Natural killer cell treated with Interleukin-12 subunit alpha and Interleukin-12 subunit beta and Interleukin-15 and Interleukin-18, amount 100 ng/mL, for 72 hours (primary cell): ENCODE data around the gene CMSS1. TPM values are rescaled to one million over a fixed set of nuclear protein-coding genes. Genes with fewer than 3 reads are reported as not detected.

Experiments
- ATAC-seq, 2 donors: fragments of 150-1000 bp; cut with Tn5 transposase in 1 of 2; sonication (Bioruptor Pico), chemical (Tn5 transposase) in 1 of 2; 2 replicates each; pipeline ENCODE4 v1.10.0; 2021
- DNase-seq: peaks from one replicate; pipeline ENCODE4 v3.0.0; 2022; ENCODE audit warnings: low spot score
- H3K27ac Mint-ChIP-seq, 2 donors: 1 replicate in 1 of 2; 2 replicates in 1 of 2; pipeline ENCODE4 v1.8.0; 2022; ENCODE audit warnings: mixed read lengths in 2 of 2, mild to moderate bottlenecking in 1 of 2, moderate library complexity in 1 of 2
- H3K27me3 Mint-ChIP-seq, 2 donors: 1 replicate in 1 of 2; 2 replicates in 1 of 2; pipeline ENCODE4 v1.8.0; 2022; ENCODE audit warnings: mixed read lengths in 2 of 2
- H3K36me3 Mint-ChIP-seq: one replicate; pipeline ENCODE4 v1.8.0; 2022; ENCODE audit warnings: mixed read lengths
- H3K4me1 Mint-ChIP-seq, 2 donors: 1 replicate in 1 of 2; 2 replicates in 1 of 2; pipeline ENCODE4 v1.8.0; 2022; ENCODE audit warnings: low read depth in 2 of 2, mixed read lengths in 2 of 2, mild to moderate bottlenecking in 1 of 2
- H3K4me3 Mint-ChIP-seq: one replicate; pipeline ENCODE4 v1.8.0; 2022; ENCODE audit warnings: mixed read lengths
- H3K9me3 Mint-ChIP-seq: 2 replicates; pipeline ENCODE4 v1.8.0; 2022; ENCODE audit warnings: mixed read lengths
- total RNA-seq, 2 donors: library from RNA; stranded (reverse); gene quantifications; one replicate each; pipeline ENCODE4 v1.2.3, GENCODE V29; 2022

CMSS1 gene
- total RNA-seq, 2 donors from 2014 or later = 35.7 to 67.8 TPM

DNA sequence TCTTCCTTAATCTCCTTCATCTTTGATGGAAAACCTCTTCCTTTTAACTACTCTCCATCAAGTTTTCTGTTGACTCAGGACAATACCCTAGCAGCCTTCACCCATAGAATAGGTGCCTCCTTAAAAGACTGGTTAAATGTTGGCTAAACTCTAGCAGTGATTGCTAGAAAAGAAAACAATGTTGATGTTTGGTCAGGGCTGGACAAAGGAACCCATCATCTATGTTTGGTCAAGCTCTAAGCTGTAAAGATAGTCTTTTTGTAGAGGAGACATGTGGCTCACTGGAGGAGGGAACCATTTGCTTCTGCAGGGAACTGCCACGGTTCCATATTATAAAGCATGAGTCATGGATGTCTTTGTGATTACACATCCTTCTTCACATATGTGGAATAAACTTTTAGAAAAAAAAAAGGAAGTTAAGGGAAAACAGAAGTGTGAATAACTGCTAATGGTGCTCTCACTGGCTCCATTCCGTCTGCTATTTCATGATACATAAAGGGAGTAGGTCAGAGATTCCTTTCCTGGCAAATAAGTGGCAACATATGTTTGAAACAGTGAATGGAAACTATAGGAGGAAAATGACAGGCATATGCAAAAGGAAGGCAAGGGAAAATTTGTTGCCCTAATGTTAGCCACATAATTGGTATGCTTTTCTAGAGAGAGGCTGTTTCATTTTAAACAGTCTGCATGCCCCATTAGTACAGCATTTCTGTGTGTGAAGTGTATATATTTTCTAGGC lies 78.2 kb downstream of the CMSS1 start:
- no peaks in the 10 kb centered on the region for H3K36me3 Mint-ChIP-seq
- ATAC-seq = no peak

DNA sequence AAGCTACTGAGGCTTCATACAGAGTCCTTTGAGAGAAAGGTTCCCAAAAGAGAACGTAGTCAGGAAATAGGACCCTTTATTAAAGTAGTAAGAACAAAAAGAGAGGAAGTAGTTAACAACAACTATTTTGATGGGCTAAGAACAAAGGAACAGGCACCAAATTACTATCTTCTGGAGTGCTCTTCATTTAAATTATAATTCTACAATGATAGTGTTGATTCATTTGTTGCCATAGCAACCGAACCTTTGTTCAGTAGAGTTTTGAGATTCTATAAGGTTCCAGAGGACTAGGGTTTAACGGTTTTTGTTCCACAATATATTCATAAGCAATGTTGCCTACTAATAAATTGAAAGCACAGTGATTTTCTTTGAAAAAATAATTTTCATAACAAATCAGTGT lies 78.8 kb downstream of the CMSS1 start:
- Mint-ChIP-seq H3K27me3 (no peaks in the 10 kb centered on the region), H3K4me3 (no peak overlapping the region), H3K9me3 (no peaks in the 10 kb centered on the region), H3K27ac (no peak overlapping the region), H3K4me1 (peaks cover 4 to 8% of the 10 kb centered on the region in 2 donors), H3K36me3 (no peaks in the 10 kb centered on the region)
- DNase-seq (no peak), ATAC-seq (no peak)

More for the DNA sequence above, 78.2 kb downstream of the CMSS1 start:
- Mint-ChIP-seq H3K4me1 (peaks cover 4 to 8% of the 10 kb centered on the region in 2 donors), H3K27ac (peak overlapping the region in 1 of 2 donors; percentile 28), H3K27me3 (no peaks in the 10 kb centered on the region), H3K4me3 (no peak overlapping the region), H3K9me3 (no peaks in the 10 kb centered on the region)
- DNase-seq = no peak

DNA sequence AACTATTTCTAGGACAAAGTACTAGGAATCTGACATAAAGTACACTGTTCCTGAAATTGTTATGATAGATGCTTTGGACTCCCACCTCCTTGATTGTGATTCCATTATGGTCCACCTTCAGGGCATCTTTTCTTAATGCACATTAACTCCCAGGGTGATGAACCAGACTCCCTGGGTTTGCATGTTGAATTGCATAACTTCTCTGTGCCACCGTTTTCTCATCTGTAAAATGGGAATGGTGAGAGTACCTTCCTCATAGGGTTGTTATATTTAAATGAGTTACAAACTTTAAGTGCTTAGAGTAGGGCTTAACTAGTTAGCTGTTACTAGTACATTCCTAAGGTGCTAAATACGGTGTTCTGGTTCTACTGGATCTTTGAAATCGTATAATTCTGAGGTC lies 81.9 kb downstream of the CMSS1 start:
- no peak overlapping the region for H3K27ac Mint-ChIP-seq
- H3K4me3 Mint-ChIP-seq = no peak overlapping the region
- DNase-seq = no peak
- peaks cover 0 to 8% of the 10 kb centered on the region in 2 donors for H3K4me1 Mint-ChIP-seq
- ATAC-seq = no peak
- no peaks in the 10 kb centered on the region for H3K36me3 Mint-ChIP-seq
- no peaks in the 10 kb centered on the region for H3K27me3 Mint-ChIP-seq
- no peaks in the 10 kb centered on the region for H3K9me3 Mint-ChIP-seq

DNA sequence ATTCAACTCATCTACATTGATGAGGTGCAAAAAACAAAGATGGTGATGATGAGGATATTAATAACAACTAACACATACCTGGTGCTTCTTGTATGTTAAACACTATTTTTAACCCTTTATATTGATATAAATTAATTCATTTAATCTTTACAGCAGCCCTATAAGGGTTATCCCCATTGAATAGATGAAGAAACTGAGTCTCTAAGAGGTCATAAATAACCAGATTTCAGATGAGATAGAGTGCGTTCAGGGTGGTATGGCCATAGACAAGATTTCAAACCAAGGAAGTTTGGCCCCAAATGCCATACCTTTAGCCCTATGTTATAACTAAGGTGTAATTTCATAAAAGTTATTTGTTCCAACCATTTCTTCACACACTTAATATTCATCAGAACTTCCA lies 82.6 kb downstream of the CMSS1 start:
- DNase-seq = no peak
- H3K27me3 Mint-ChIP-seq = no peaks in the 10 kb centered on the region
- H3K4me3 Mint-ChIP-seq = no peak overlapping the region
- H3K4me1 Mint-ChIP-seq = peaks cover 0 to 8% of the 10 kb centered on the region in 2 donors
- no peak for ATAC-seq
- H3K27ac Mint-ChIP-seq = no peak overlapping the region
- no peaks in the 10 kb centered on the region for H3K9me3 Mint-ChIP-seq
- H3K36me3 Mint-ChIP-seq = no peaks in the 10 kb centered on the region

DNA sequence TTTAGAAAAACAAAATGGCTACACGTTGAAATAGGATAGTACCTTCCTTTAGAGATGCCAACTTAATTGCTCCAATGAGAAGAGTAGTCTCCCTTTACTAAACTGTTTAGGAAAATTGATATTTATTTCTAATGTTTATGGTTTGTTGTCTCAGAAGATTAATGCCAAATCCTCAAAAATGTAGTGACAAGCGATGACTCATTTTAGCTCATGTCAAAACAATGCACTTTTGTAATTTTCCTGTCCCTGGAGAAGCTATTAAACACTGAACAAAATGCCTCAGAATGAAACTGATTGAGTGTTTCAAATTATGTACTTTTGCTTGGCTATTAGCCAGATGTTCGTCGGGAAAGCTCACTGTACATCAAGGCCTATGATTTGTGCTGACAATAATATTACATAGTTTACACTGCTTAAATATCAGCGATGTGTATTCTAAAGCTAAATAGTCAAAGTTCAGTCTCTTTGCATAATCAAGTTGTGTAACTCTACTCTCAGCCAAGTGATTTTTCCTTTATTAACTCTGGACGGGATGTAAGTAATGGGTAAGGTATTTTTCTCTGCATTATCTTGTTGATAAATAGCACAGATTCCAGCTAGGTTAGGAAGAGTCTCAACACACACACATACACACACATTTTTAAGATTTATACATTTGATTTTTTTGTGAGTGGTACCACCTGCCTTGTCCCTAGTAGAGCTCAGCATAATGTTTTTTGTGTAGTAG lies 83.7 kb downstream of the CMSS1 start:
- no peaks in the 10 kb centered on the region for H3K36me3 Mint-ChIP-seq
- peak overlapping the region in 1 of 2 donors; percentile 13 for H3K27ac Mint-ChIP-seq
- ATAC-seq (no peak), DNase-seq (no peak)
- H3K9me3 Mint-ChIP-seq = no peaks in the 10 kb centered on the region
- H3K4me1 Mint-ChIP-seq = peaks cover 0 to 2% of the 10 kb centered on the region in 2 donors
- no peak overlapping the region for H3K4me3 Mint-ChIP-seq
- H3K27me3 Mint-ChIP-seq = no peaks in the 10 kb centered on the region

DNA sequence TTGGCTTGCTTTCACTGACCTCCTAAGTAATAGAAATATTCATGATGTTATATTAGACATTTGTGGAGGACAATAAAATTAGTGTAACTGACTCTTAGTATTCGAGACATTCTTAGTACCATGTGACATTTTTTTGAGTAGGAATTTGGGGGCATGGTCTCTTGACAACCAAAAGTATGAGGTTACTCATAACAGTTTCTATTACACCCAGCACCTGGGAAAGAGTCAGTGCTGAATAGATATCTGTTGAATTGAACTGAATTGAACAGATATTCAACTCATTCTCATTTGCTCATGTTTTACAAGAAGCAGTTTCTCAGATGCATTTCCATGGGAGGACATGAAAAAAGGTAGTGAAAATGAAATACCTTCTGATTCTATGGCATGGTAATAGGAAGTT lies 84.4 kb downstream of the CMSS1 start:
- DNase-seq (no peak), ATAC-seq (no peak)
- no peak overlapping the region for H3K27ac Mint-ChIP-seq
- H3K27me3 Mint-ChIP-seq = no peaks in the 10 kb centered on the region
- no peaks in the 10 kb centered on the region for H3K36me3 Mint-ChIP-seq
- H3K4me3 Mint-ChIP-seq = no peak overlapping the region
- no peaks in the 10 kb centered on the region for H3K9me3 Mint-ChIP-seq
- no peaks in the 10 kb centered on the region for H3K4me1 Mint-ChIP-seq

DNA sequence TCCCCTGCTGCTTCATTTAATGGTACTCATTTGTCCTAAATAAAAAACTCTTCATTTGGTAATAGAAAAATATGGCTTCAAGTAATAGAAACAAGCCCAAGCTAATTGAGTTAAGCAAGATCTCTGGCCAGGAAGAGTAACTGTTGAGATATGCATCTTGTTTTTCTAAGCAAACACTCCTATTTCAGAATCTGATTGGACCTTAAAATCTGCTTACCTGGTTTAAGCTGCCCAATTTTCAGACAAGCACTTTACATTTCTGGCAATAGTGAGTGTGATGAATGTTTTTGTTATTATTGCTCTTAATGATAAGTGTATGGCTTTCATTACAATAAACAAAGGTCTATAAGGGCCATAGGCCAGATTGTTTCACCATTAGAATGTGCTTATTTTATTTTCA lies 86.2 kb downstream of the CMSS1 start:
- H3K4me3 Mint-ChIP-seq = no peak overlapping the region
- H3K27me3 Mint-ChIP-seq = no peaks in the 10 kb centered on the region
- no peaks in the 10 kb centered on the region for H3K9me3 Mint-ChIP-seq
- no peaks in the 10 kb centered on the region for H3K4me1 Mint-ChIP-seq
- no peak for ATAC-seq
- no peaks in the 10 kb centered on the region for H3K36me3 Mint-ChIP-seq
- no peak overlapping the region for H3K27ac Mint-ChIP-seq
- DNase-seq = no peak

DNA sequence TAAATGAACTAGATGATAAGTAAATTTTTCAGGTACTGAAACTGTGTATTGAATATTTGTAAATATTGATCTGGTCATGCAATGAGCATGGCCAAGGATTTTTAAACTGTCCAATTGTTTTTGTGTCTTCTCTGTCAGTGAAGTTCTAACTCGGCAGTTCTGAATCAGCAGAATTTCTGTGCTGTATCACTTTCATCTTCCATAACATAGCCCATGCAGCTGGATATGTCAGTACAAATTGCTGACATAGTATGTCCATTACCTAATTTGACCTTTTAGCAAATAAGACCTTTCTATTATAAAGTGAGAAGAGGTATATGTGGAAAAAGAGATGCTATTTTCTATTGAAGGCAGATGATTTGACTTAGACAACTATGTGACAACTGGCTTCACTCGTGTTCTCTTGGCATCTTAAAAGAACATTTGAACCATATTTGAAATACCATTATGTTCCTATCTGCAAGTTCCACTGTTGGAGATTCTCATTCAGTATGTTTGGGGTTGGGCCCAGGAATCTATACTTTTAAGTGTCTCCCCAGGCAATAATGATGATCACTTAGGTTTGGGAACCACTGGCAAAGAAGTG lies 90.4 kb downstream of the CMSS1 start:
- no peak overlapping the region for H3K27ac Mint-ChIP-seq
- no peaks in the 10 kb centered on the region for H3K9me3 Mint-ChIP-seq
- no peak overlapping the region for H3K4me3 Mint-ChIP-seq
- no peak for DNase-seq
- no peaks in the 10 kb centered on the region for H3K4me1 Mint-ChIP-seq
- ATAC-seq = no peak
- no peaks in the 10 kb centered on the region for H3K27me3 Mint-ChIP-seq
- H3K36me3 Mint-ChIP-seq = no peaks in the 10 kb centered on the region

DNA sequence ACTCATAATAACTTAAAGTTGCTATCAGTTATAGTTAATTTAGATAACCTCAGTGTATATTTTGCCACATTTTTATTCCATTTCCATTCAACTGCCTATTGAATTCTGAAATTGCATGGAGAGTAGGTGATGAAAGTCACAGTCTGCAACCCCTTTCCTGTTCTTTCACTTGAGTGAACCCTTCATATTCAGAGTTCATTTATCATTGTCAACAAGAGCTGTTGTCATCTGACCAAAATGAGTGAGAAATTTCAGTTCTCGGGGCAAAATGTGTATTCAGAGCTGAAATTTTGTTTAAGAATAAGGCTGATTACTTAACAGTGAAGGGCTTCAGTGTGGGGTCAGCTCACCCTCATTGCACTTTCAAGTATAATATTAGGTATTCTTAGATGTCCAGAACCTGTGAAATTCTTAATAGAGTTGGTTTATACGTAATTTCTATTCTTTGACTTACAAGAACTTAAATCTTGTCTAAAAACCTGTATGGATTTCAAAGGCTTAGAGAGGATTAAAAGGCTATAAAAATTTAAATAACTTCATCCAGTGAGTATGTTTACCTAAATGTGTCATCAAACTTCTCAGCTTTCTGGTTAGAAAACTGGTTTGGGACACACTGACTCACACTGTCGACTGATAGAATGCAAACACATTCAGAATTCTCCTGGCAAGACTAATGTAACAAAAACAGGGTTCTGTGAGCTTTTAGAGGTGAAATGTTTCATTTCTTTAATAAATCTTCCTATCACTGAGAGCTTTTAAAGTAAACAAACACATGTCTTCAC lies 92.2 kb downstream of the CMSS1 start:
- H3K36me3 Mint-ChIP-seq = no peaks in the 10 kb centered on the region
- ATAC-seq = no peak
- no peaks in the 10 kb centered on the region for H3K9me3 Mint-ChIP-seq
- no peak overlapping the region for H3K4me3 Mint-ChIP-seq
- H3K4me1 Mint-ChIP-seq = no peaks in the 10 kb centered on the region
- no peak overlapping the region for H3K27ac Mint-ChIP-seq
- DNase-seq = no peak
- no peaks in the 10 kb centered on the region for H3K27me3 Mint-ChIP-seq

DNA sequence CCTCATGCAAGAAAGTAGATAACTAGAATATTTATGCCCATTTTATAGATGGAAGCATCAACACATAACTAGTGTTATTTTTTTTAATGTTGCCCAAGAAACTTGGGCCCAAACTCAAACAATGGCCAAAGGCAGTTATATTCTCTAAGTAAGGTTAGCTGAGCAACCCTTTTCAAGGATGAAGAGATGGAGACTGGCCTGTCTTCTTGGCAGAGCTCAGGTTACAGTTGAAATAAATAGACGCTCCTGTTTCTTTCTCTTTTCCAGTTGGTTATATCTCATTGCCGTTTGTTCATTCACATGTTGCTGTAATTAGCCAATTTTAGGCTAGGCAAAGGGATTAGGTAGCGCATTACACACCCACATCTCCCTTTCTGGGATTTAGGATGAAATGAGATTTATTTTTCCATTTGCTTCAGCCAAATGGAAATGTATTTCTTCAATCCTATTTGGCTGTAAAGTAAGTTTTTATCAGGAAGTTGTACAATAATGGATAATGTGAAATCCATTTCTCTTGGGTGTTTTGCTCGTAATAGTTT lies 93.2 kb downstream of the CMSS1 start:
- H3K27ac Mint-ChIP-seq = no peak overlapping the region
- no peak overlapping the region for H3K4me3 Mint-ChIP-seq
- ATAC-seq (no peak), DNase-seq (no peak)
- no peaks in the 10 kb centered on the region for H3K27me3 Mint-ChIP-seq
- H3K9me3 Mint-ChIP-seq = no peaks in the 10 kb centered on the region
- H3K36me3 Mint-ChIP-seq = no peaks in the 10 kb centered on the region
- no peaks in the 10 kb centered on the region for H3K4me1 Mint-ChIP-seq

DNA sequence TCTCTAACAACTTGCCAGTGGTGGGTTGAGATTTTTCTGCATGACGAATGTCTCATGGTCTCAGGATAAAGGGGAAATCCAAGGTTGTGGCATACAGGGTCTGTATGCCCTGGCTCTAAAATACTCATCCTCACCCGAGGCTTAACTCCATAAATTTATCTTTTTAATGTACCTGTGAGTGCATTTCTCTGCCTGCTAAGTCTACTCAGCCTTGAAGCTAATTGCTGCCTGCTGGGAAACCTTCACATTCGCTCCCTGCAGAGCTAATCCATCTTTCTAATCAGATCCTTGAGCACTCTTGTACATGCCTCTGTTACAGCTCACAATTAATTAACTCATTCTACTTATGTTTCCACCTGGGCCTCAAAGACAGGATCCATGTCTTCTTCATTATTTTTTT lies 93.8 kb downstream of the CMSS1 start:
- no peaks in the 10 kb centered on the region for H3K4me1 Mint-ChIP-seq
- H3K27ac Mint-ChIP-seq = no peak overlapping the region
- H3K36me3 Mint-ChIP-seq = no peaks in the 10 kb centered on the region
- H3K27me3 Mint-ChIP-seq = no peaks in the 10 kb centered on the region
- no peaks in the 10 kb centered on the region for H3K9me3 Mint-ChIP-seq
- ATAC-seq = no peak
- H3K4me3 Mint-ChIP-seq = no peak overlapping the region
- no peak for DNase-seq

DNA sequence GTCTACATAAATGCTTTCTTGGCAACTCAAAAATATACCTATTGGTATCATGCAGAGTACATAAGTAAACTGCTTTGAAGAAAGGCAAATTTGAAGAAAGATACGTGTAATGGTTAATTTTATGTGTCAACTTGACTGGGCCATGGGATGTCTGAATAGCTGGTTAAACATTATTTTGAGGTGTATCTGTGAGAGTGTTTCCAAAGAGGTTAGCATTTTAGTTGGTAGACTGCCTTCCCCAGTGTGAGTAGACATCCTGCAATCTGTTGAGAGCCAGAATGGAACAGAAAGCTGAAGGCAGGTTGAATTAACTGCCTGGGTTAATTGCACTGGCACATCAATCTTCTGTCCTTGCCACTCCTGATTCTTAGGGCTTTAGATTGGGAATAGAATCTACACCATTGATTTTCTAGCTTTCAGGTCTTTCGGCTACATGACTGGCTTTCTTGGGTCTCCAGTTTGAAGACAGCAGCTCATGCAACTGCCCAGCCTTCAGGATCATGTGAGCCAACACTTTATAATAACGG lies 98.3 kb downstream of the CMSS1 start:
- H3K4me1 Mint-ChIP-seq = peaks cover 0 to 3% of the 10 kb centered on the region in 2 donors
- no peak overlapping the region for H3K4me3 Mint-ChIP-seq
- no peaks in the 10 kb centered on the region for H3K27me3 Mint-ChIP-seq
- no peaks in the 10 kb centered on the region for H3K9me3 Mint-ChIP-seq
- no peaks in the 10 kb centered on the region for H3K36me3 Mint-ChIP-seq
- no peak overlapping the region for H3K27ac Mint-ChIP-seq
- ATAC-seq (no peak), DNase-seq (no peak)

DNA sequence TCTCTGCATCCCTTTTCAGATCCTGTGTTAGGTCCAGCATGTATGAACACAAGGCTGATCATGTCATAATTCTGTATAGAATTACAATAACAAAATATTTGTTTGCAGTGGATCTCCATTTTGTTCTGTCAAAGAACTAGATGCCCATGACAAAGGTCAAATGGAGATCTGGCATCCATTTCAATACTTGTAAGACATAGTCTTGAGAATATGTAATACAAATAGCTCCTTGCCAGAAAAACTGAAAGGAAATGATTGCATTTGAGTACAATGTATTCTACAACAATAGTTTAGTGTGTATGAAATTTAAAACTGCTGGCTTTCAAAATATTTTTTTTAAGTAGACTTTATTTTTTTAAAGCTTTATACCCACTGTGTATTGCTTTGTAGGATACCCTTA lies 101.1 kb downstream of the CMSS1 start:
- DNase-seq (no peak), ATAC-seq (no peak)
- Mint-ChIP-seq H3K27ac (no peak overlapping the region), H3K4me3 (no peak overlapping the region), H3K27me3 (no peaks in the 10 kb centered on the region), H3K36me3 (no peaks in the 10 kb centered on the region), H3K9me3 (no peaks in the 10 kb centered on the region), H3K4me1 (peaks cover 0 to 7% of the 10 kb centered on the region in 2 donors)
